KOPT-K1 (cell line): ENCODE results near the gene MRC2.

Experiments
- H3K27ac ChIP-seq: fragments of 200-600 bp; sonication (generic); 2 replicates; pipeline ENCODE4 v1.5.1; 2016; ENCODE audit warnings: antibody characterized with exemption, mild to moderate bottlenecking, low read depth, low read length; ENCODE audit not compliant: poor library complexity, severe bottlenecking
- H3K36me3 ChIP-seq: fragments of 200-600 bp; sonication (generic); 2 replicates; pipeline ENCODE4 v1.5.1; 2017; ENCODE audit warnings: antibody characterized with exemption, mild to moderate bottlenecking, low read length, moderate library complexity; ENCODE audit not compliant: insufficient read depth
- H3K9me3 ChIP-seq: fragments of 200-600 bp; sonication (generic); 2 replicates; pipeline ENCODE4 v1.5.1; 2017; ENCODE audit warnings: antibody characterized with exemption, low read length, mild to moderate bottlenecking; ENCODE audit not compliant: insufficient read depth, poor library complexity, severe bottlenecking

MRC2 gene

DNA sequence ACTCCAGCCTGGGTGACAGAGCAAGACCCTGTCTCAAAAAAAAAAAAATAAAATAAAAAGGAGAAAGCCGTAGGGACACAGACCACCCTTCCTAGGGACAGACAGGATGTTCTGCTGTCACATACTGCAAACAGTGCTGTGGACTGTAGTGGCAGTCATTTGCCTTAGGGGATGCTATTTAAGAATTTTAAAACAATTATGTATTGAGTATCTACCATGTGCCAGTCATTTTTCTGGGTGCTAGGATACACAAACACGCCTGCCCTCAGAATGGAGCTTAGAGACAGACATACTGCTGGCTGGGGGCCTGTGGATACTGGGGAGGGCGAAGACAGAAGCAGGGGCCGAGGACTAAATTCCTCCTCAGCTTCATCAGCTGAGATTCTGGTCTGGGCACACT, 45.5 kb downstream of the MRC2 start:
- H3K9me3 ChIP-seq = no peaks in the 10 kb centered on the region
- H3K36me3 ChIP-seq = peaks cover 5% of the 10 kb centered on the region; the same call in 1 of the 2 replicates
- no peak overlapping the region for H3K27ac ChIP-seq

DNA sequence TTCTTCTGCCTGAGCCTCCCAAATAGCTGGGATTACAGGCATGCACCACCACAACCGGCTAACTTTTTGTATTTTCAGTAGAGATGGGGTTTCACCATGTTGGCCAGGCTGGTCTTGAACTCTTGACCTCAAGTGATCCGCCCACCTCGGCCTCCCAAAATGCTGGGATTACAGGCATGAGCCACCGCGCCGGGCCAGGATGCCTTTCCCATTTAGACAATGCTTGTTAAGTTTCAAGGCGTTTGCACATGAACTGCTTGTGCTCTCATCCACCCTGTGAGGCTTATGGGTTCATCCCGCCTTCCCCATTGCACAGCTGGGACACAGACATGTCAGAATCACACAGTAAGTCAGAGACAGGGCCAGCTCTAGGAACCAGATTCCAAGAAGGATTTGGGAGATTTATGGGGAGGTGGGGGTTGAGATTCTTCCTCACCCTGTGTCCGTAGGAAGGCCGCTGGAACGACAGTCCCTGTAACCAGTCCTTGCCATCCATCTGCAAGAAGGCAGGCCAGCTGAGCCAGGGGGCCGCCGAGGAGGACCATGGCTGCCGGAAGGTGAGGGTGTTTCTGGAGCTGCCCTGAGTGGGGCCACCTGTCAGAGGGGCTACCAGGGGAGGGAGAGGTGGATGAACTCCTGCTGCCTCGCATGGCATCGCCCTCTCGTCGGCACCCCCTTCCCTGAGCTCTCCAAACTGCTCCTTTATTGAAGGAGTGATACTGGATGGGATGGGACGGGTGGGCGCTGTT, 46.3 kb downstream of the MRC2 start:
- H3K9me3 ChIP-seq = no peaks in the 10 kb centered on the region
- peaks cover 5% of the 10 kb centered on the region; the same call in 1 of the 2 replicates for H3K36me3 ChIP-seq
- H3K27ac ChIP-seq = no peak overlapping the region

- Histone ChIP-seq H3K36me3 (peaks cover 5% of the 10 kb centered on the region; the same call in 1 of the 2 replicates), H3K9me3 (no peaks in the 10 kb centered on the region), H3K27ac (no peak overlapping the region)
Observed at GRCh38 chr17:62674363-62674739, 46.9 kb downstream of the MRC2 start.

GRCh38 chr17:62674841-62675240, 47.4 kb downstream of the MRC2 start:
- H3K9me3 ChIP-seq = no peaks in the 10 kb centered on the region
- peaks cover 5% of the 10 kb centered on the region; the same call in 1 of the 2 replicates for H3K36me3 ChIP-seq
- H3K27ac ChIP-seq = no peak overlapping the region

GRCh38 chr17:62675260-62675659, 47.8 kb downstream of the MRC2 start:
- H3K27ac ChIP-seq = no peak overlapping the region
- peaks cover 5% of the 10 kb centered on the region; the same call in 1 of the 2 replicates for H3K36me3 ChIP-seq
- H3K9me3 ChIP-seq = no peaks in the 10 kb centered on the region

- Histone ChIP-seq H3K27ac (no peak overlapping the region), H3K9me3 (no peaks in the 10 kb centered on the region), H3K36me3 (peaks cover 5% of the 10 kb centered on the region; the same call in 1 of the 2 replicates)
Observed at GRCh38 chr17:62675701-62676100, 48.2 kb downstream of the MRC2 start.

DNA sequence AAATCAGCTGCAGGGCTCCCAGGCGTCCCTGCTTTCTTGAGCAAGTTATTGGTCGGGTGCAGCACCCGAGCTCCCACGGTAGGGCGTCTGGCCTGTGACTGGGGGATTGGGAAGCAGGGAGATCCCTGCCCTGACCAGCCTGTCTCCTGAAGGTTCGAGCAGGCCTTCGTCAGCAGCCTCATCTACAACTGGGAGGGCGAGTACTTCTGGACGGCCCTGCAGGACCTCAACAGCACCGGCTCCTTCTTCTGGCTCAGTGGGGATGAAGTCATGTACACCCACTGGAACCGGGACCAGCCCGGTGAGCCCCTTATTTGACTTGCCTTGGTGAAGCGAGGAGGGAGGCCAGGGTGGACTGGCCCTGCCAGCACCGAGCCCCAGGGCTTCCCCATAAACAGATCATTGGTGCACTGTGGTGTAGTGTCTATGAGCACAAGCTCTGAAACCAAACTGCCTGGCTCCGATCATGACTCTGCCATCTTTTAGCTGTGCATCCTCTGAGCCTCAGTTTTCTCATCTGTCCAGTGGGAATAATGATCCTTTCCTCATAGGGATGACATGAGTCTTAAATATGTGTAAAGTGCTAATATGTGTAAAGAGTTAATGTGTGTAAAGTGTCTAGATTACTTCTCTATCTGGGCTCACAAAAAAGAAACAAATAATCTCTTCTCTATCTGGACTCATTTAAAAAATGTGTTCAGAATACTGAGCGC, 48.9 kb downstream of the MRC2 start:
- H3K27ac ChIP-seq = no peak overlapping the region
- peaks cover 11% of the 10 kb centered on the region; the same call in 1 of the 2 replicates for H3K36me3 ChIP-seq
- H3K9me3 ChIP-seq = no peaks in the 10 kb centered on the region

DNA sequence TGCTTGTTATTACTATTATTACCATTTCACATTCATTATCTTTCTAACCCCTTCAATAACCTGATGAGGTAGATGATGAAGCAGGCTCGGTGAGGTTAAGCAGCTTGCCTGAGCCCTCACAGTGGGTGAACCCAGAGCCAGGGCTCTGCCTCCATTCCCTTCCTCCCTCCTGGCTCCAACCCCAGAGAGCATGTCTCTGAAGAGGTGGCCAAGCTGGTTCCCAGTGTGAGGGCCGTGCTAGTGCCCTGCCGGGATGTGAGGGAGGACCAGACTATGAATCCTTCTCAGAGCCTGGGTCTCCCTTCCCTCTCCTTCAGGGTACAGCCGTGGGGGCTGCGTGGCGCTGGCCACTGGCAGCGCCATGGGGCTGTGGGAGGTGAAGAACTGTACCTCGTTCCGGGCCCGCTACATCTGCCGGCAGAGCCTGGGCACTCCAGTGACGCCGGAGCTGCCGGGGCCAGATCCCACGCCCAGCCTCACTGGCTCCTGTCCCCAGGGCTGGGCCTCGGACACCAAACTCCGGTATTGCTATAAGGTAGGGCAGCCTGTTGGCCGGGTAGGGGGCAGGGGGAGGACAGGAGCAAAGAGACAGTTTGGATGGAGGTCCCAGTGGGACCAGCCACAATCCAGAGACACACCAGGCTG, 49.6 kb downstream of the MRC2 start:
- no peak overlapping the region for H3K27ac ChIP-seq
- peaks cover 15% of the 10 kb centered on the region; the same call in 1 of the 2 replicates for H3K36me3 ChIP-seq
- no peaks in the 10 kb centered on the region for H3K9me3 ChIP-seq

GRCh38 chr17:62678214-62678919, 50.9 kb downstream of the MRC2 start:
- Histone ChIP-seq H3K36me3 (peaks cover 15% of the 10 kb centered on the region; the same call in 1 of the 2 replicates), H3K9me3 (no peaks in the 10 kb centered on the region), H3K27ac (no peak overlapping the region)

- H3K27ac ChIP-seq = no peak overlapping the region
- H3K9me3 ChIP-seq = no peaks in the 10 kb centered on the region
- peaks cover 10% of the 10 kb centered on the region; the same call in 1 of the 2 replicates for H3K36me3 ChIP-seq
Observed at GRCh38 chr17:62679866-62680377, 52.5 kb downstream of the MRC2 start.

GRCh38 chr17:62680541-62681052, 53.1 kb downstream of the MRC2 start:
- Histone ChIP-seq H3K9me3 (no peaks in the 10 kb centered on the region), H3K36me3 (peaks cover 10% of the 10 kb centered on the region; the same call in 1 of the 2 replicates), H3K27ac (no peak overlapping the region)

DNA sequence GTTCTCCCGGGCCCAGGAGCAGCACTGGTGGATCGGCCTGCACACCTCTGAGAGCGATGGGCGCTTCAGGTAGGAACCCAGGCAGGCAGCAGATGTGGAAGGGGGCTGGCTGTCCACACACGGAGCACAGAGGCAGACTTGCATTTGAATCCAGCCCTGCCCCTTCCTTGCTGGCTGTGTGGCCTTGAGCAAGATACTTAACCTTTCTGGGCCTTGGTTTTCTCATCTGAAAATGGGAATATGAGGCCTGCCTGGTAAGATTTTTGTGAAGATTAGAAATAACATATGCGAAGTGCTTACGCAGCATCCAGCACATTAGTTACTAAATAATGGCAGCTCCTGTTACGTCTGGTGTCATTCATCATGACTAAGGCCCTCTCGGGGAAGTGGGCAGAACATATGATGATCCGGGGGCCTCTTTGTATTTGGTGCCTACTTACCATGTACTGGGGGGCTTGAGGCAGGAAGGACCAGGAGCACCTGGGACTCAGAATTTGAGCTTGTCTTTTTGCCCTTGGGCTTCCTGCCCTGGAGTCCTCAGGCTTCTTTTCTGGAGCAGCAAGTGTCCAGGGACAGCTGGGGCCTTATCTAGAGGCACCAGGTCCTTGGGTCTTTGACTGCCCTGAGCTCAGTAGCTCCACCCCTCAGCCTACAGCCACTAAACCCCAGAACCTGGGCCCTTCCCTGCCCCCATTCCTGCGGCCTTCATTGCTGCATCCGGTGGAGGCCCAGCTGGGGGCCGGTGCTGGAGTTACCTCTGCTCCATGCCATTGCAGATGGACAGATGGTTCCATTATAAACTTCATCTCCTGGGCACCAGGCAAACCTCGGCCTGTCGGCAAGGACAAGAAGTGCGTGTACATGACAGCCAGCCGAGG, 53.8 kb downstream of the MRC2 start:
- Histone ChIP-seq H3K36me3 (peaks cover 10% of the 10 kb centered on the region; the same call in 1 of the 2 replicates), H3K27ac (no peak overlapping the region), H3K9me3 (no peaks in the 10 kb centered on the region)

DNA sequence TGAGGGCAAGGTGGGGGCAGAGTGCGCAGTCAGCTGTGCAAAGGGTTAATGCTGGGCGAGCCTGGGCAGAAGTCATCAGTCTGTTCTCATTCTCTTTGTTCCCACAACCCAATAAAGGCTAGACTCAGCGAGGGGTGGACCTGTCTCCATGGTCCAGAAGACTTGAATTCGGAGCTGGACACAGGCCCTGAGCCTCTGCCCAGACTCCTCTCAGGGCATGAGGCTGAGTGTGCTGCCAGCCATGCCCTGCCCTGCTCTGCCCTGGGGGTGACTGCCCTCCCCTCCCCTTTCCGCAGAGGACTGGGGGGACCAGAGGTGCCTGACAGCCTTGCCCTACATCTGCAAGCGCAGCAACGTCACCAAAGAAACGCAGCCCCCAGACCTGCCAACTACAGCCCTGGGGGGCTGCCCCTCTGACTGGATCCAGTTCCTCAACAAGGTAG, 54.5 kb downstream of the MRC2 start:
- peaks cover 10% of the 10 kb centered on the region; the same call in 1 of the 2 replicates for H3K36me3 ChIP-seq
- H3K27ac ChIP-seq = no peak overlapping the region
- H3K9me3 ChIP-seq = no peaks in the 10 kb centered on the region
